Right atrium auricular region (tissue), 2 donors: ENCODE data around the gene CACNA1D. TPM values are rescaled to one million over a fixed set of nuclear protein-coding genes. Genes with fewer than 3 reads are reported as not detected.

Experiments
- DNase-seq: peaks from one replicate; pipeline ENCODE4 v3.0.0-alpha.2; 2019; ENCODE audit warnings: low spot score
- H3K27ac ChIP-seq, 2 donors: fragments of 200-600 bp; sonication (generic); 1 replicate in 1 of 2; 2 replicates in 1 of 2; pipeline ENCODE4 v1.5.1; 2016 to 2019
- H3K27me3 ChIP-seq, 2 donors: fragments of 200-600 bp; sonication (generic); one replicate each; pipeline versions ENCODE4 v1.5.1 to v1.6.0; 2017 to 2019
- H3K36me3 ChIP-seq: fragments of 200-600 bp; sonication (generic); one replicate; pipeline ENCODE4 v1.5.1; 2016
- H3K4me1 ChIP-seq, 2 donors: fragments of 200-600 bp; sonication (generic); one replicate each; pipeline versions ENCODE4 v1.5.1 to v1.6.0; 2017 to 2019
- H3K4me3 ChIP-seq, 2 donors: fragments of 200-600 bp; sonication (generic); 1 replicate in 1 of 2; 2 replicates in 1 of 2; pipeline ENCODE4 v1.5.1; 2017 to 2019; ENCODE audit warnings: mild to moderate bottlenecking in 1 of 2, moderate library complexity in 1 of 2
- H3K9me3 ChIP-seq, 2 donors: fragments of 200-600 bp; sonication (generic); one replicate each; pipeline ENCODE4 v1.5.1; 2019
- total RNA-seq, 2 donors: library from RNA; depleted of rRNA; stranded (reverse); fragments of >200 nt; gene quantifications; one replicate each; pipeline ENCODE4 v1.1.0, GENCODE V29; 2016
- TF ChIP-seq, protein P1 (sequence below), 2 donors: fragments of 200-600 bp; sonication (generic); IDR thresholded peaks; one replicate each; pipeline ENCODE4 v1.5.1; 2019; ENCODE audit warnings: antibody characterized with exemption in 2 of 2

The CACNA1D gene
- total RNA-seq, 2 donors from 2014 or later, result 2.7 to 9.6 TPM

DNA sequence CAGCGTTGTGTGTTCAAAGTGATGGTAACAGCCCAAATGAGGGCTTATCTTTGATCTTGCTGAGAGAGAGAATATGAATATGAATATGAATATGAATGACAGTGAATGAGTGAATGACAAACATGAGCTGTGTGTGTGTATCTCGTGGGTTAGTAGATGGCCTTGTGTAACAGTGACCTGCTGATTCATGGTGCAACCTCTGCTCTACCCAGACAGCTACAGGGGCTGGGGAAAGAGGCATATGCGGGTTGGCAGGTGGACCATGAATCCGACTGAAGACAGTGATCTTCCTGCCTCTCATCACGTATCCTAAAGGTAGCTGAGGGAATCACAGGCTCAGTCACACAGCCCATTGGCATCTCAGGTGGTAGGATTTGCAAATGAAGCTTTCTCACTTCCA is 293.6 kb downstream of the CACNA1D start:
- Histone ChIP-seq H3K27me3 (no peaks in the 10 kb centered on the region), H3K9me3 (no peaks in the 10 kb centered on the region), H3K4me1 (no peaks in the 10 kb centered on the region), H3K36me3 (no peaks in the 10 kb centered on the region), H3K27ac (no peak overlapping the region), H3K4me3 (no peak overlapping the region)
- DNase-seq, result no peak
- TF ChIP-seq, protein P1, sequence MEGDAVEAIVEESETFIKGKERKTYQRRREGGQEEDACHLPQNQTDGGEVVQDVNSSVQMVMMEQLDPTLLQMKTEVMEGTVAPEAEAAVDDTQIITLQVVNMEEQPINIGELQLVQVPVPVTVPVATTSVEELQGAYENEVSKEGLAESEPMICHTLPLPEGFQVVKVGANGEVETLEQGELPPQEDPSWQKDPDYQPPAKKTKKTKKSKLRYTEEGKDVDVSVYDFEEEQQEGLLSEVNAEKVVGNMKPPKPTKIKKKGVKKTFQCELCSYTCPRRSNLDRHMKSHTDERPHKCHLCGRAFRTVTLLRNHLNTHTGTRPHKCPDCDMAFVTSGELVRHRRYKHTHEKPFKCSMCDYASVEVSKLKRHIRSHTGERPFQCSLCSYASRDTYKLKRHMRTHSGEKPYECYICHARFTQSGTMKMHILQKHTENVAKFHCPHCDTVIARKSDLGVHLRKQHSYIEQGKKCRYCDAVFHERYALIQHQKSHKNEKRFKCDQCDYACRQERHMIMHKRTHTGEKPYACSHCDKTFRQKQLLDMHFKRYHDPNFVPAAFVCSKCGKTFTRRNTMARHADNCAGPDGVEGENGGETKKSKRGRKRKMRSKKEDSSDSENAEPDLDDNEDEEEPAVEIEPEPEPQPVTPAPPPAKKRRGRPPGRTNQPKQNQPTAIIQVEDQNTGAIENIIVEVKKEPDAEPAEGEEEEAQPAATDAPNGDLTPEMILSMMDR (IDR thresholded peaks at IDR 0.05), result no peak

DNA sequence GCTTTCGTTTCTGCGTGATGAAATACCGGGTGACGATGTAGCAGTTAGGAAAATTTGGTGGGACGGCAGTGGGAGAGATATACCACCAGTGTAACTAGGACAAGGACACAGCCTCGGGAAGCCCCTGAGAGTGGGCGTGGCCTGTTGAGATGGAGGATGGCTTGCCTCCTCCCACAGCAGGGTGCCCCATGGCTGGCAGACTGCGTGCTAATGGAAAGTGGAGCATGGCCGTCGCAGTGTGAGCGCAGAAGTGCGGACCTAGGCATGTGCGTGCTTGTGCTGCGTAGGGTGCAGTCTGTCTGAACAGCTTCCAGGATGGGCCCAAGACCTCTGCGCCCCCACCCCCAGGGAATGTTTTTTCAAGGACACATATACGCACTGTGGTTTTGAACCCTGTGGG is 295.0 kb downstream of the CACNA1D start:
- H3K9me3 ChIP-seq, result no peaks in the 10 kb centered on the region
- H3K36me3 ChIP-seq, result no peaks in the 10 kb centered on the region
- TF ChIP-seq, protein P1 (IDR thresholded peaks at IDR 0.05), result no peak
- no peak for DNase-seq
- H3K27ac ChIP-seq, result no peak overlapping the region
- H3K27me3 ChIP-seq, result no peaks in the 10 kb centered on the region
- H3K4me3 ChIP-seq, result no peak overlapping the region
- no peaks in the 10 kb centered on the region for H3K4me1 ChIP-seq

DNA sequence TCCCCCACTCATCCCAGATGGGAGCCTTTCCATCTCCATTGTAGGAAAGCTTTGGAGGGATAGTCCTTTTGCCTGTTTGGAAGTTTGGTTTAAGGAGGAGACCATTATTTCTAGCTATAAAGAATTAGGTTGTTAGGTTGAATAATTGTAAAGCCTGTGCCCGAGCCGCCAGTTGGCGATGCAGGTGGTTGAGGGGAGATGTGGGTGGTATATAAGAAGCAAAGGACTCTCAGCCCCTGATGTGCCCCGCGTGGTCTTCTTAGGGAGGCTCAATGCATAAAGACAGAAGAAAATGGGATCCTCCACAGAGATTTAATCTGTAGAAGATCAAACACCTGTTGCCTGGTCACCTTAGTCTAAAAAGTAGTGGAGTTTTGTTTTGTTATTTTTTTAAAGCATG is 296.1 kb downstream of the CACNA1D start:
- Histone ChIP-seq H3K9me3 (no peaks in the 10 kb centered on the region), H3K27ac (no peak overlapping the region), H3K27me3 (no peaks in the 10 kb centered on the region), H3K4me3 (no peak overlapping the region), H3K4me1 (no peaks in the 10 kb centered on the region), H3K36me3 (no peaks in the 10 kb centered on the region)
- DNase-seq, result no peak
- TF ChIP-seq, protein P1 (IDR thresholded peaks at IDR 0.05), result no peak

DNA sequence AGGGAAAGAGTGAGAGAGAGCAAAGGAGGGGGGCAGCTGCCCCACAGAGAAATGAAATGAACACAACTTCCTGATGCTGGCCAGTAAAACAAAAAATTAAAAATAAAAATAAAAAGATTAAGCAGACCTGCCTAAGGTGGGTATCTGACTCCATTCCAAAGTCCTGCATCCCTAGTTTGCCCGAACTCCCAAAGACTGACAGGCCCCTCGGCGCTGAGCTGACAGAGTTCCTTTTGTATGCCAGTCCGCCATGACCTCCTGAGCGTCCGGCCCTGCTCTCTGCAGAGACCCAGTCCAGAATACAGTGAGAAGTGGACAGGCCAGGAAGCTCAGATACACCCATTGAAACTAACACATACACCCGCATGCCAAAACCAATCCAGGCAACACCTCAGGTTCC is 296.9 kb downstream of the CACNA1D start:
- Histone ChIP-seq H3K4me1 (no peaks in the 10 kb centered on the region), H3K36me3 (no peaks in the 10 kb centered on the region), H3K4me3 (no peak overlapping the region), H3K9me3 (no peaks in the 10 kb centered on the region), H3K27ac (no peak overlapping the region), H3K27me3 (no peaks in the 10 kb centered on the region)
- TF ChIP-seq, protein P1 (IDR thresholded peaks at IDR 0.05), result no peak
- DNase-seq, result no peak

DNA sequence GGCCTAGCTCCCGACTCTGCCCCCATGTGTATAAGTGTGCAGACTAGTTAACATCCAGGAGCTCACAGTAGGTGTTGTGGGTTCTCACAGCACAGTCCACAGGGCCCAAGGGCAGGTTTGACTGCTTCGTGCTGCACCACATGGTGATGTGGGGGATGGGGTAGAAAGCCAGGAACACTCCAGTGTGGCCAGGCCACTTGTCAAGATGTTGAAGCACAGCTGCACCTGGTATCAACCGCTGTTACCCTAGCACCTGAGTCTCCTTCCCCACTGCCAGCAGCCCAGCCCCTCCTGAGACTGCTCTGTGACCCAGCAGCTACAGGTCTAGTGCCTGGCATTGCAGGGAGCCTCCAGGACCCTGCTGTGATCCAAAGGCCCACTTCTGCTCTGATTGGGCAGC is 298.5 kb downstream of the CACNA1D start:
- no peaks in the 10 kb centered on the region for H3K27me3 ChIP-seq
- H3K4me3 ChIP-seq, result no peak overlapping the region
- no peaks in the 10 kb centered on the region for H3K36me3 ChIP-seq
- no peak overlapping the region for H3K27ac ChIP-seq
- TF ChIP-seq, protein P1 (IDR thresholded peaks at IDR 0.05), result no peak
- H3K9me3 ChIP-seq, result no peaks in the 10 kb centered on the region
- H3K4me1 ChIP-seq, result no peaks in the 10 kb centered on the region
- no peak for DNase-seq

DNA sequence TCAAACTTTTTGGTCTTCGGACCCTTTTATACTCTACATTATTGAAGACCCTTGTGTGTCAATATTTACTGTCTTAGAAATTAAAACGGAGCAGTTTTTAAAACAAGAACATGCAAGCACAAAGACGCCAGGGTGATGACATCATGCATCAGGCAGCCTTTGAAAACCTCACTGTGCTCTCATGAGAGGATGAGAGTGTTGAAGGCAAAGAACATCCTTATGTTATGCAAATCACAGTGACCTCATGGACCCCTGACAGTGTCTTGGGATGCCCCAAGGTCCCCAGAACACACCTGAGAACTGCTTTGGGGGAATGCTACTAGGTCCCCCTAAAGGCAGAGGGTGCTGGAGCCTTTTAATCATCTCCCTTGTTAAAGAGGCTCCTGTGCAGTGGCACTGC is 300.2 kb downstream of the CACNA1D start:
- DNase-seq, result no peak
- Histone ChIP-seq H3K27ac (no peak overlapping the region), H3K4me3 (no peak overlapping the region), H3K27me3 (no peaks in the 10 kb centered on the region), H3K36me3 (no peaks in the 10 kb centered on the region), H3K4me1 (no peaks in the 10 kb centered on the region), H3K9me3 (no peaks in the 10 kb centered on the region)
- TF ChIP-seq, protein P1 (IDR thresholded peaks at IDR 0.05), result no peak
